ENCODE results near the gene CEACAM21. TPM values are rescaled to one million over a fixed set of nuclear protein-coding genes. Genes with fewer than 3 reads are reported as not detected.

Gene CEACAM21
- polyA plus RNA-seq, 3 donors, result 2.1 to 6.4 (median 4.1) TPM

DNA sequence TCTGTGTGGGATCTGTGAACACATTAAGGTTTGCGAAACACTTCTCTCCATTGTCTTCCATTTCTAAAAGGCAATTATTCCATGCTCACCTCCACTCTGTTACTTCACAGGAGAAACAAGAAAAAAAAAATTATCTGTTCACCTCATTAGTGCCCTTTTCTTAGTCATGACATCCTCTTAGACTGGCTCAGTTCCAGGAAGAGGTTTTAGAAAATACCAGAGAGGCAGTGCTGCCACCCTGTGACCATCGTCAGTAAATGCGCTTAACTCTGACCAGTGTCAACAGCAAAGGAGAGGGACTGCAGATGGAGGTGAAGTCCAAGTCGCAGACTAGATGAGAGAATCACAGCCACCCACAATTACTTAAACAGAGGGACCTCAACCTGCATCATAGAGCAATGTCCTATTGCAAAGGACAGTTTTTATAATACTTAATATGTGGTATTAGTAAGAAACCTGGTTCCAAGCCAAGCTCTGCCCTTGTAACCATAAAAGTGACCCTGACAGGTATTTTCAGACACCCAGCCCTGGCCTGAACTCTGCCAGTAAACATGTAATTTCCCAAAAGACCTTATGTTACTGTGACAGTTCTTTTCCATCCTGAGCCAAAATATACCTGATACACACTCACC, 19.4 kb downstream of the CEACAM21 start:
- no peaks in the 10 kb centered on the region for H3K79me2 ChIP-seq (ENCODE audit: insufficient read depth, low read length)
- Mint-ChIP-seq H3K4me3 (no peak overlapping the region), H3K36me3 (no peaks in the 10 kb centered on the region), H3K9me3 (peaks cover 0 to 1% (median 0%) of the 10 kb centered on the region in 7 donors), H3K27me3 (ENCODE audit: low read depth in 3 of 3) (peaks cover 8 to 17% (median 8%) of the 10 kb centered on the region in 3 donors), H3K27ac (no peak overlapping the region), H3K4me1 (peaks cover 27% of the 10 kb centered on the region)
- no peak overlapping the region for H2AFZ ChIP-seq (ENCODE audit: insufficient read depth, low read depth, low read length, poor library complexity, severe bottlenecking)
- H4K20me1 ChIP-seq (ENCODE audit: insufficient read depth, low read length), result no peaks in the 10 kb centered on the region
- H3K36me3 ChIP-seq (replicated peaks in 1 of 2; ENCODE audit: control insufficient read depth in 1 of 2, insufficient read depth in 2 of 2, low read length in 2 of 2), result no peaks in the 10 kb centered on the region
- intact Hi-C loops (cut with micrococcal nuclease), result no loop called here
- H3K4me1 ChIP-seq (ENCODE audit: control insufficient read depth in 1 of 2, insufficient read depth in 2 of 2, low read length in 2 of 2), result peaks cover 16 to 22% of the 10 kb centered on the region in 2 donors
- TF ChIP-seq, protein P1, sequence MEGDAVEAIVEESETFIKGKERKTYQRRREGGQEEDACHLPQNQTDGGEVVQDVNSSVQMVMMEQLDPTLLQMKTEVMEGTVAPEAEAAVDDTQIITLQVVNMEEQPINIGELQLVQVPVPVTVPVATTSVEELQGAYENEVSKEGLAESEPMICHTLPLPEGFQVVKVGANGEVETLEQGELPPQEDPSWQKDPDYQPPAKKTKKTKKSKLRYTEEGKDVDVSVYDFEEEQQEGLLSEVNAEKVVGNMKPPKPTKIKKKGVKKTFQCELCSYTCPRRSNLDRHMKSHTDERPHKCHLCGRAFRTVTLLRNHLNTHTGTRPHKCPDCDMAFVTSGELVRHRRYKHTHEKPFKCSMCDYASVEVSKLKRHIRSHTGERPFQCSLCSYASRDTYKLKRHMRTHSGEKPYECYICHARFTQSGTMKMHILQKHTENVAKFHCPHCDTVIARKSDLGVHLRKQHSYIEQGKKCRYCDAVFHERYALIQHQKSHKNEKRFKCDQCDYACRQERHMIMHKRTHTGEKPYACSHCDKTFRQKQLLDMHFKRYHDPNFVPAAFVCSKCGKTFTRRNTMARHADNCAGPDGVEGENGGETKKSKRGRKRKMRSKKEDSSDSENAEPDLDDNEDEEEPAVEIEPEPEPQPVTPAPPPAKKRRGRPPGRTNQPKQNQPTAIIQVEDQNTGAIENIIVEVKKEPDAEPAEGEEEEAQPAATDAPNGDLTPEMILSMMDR (IDR thresholded peaks at IDR 0.05), result peak; percentile 84
- H3K4me3 ChIP-seq (replicated peaks in 1 of 3; ENCODE audit: low read depth in 2 of 3, low read length in 3 of 3), result no peak overlapping the region
- no peak overlapping the region for H3K4me2 ChIP-seq (replicated peaks; ENCODE audit: extremely low read depth, low read length, poor library complexity, severe bottlenecking)
- H3K27me3 ChIP-seq (ENCODE audit: control insufficient read depth in 2 of 2, insufficient read depth in 2 of 2, low read length in 2 of 2), result no peaks in the 10 kb centered on the region
- H3K9ac ChIP-seq (ENCODE audit: insufficient read depth, low read length, poor library complexity, severe bottlenecking), result no peak overlapping the region
- WGBS (ENCODE audit: insufficient coverage), result no CpG with 5 or more reads among the region's 4 CpGs
- no peak overlapping the region for H3K27ac ChIP-seq (ENCODE audit: low read depth in 1 of 2, low read length in 2 of 2)
- no peaks in the 10 kb centered on the region for H3K9me3 ChIP-seq (replicated peaks in 1 of 2; ENCODE audit: control insufficient read depth in 1 of 2, insufficient read depth in 1 of 2, low read length in 2 of 2)
- DNase-seq, result peak; percentile 77 to 87 (median 85)

GRCh38 chr19:41595890-41596280, 19.9 kb downstream of the CEACAM21 start:
- peak overlapping the region in 1 of 2 donors; percentile 57 for H3K4me3 Mint-ChIP-seq
- peaks cover 0 to 1% (median 0%) of the 10 kb centered on the region in 7 donors for H3K9me3 Mint-ChIP-seq
- no peaks in the 10 kb centered on the region for H3K9me3 ChIP-seq (replicated peaks in 1 of 2; ENCODE audit: control insufficient read depth in 1 of 2, insufficient read depth in 1 of 2, low read length in 2 of 2)
- no peak overlapping the region for H3K4me3 ChIP-seq (replicated peaks in 1 of 3; ENCODE audit: low read depth in 2 of 3, low read length in 3 of 3)
- no peak overlapping the region for H2AFZ ChIP-seq (ENCODE audit: insufficient read depth, low read depth, low read length, poor library complexity, severe bottlenecking)
- H3K27me3 Mint-ChIP-seq (ENCODE audit: low read depth in 3 of 3), result peaks cover 8 to 17% (median 12%) of the 10 kb centered on the region in 3 donors
- TF ChIP-seq, protein P1 (IDR thresholded peaks at IDR 0.05), result no peak
- WGBS (ENCODE audit: insufficient coverage), result 56% methylated on average over 1 of the region's 3 CpGs
- H3K4me2 ChIP-seq (replicated peaks; ENCODE audit: extremely low read depth, low read length, poor library complexity, severe bottlenecking), result no peak overlapping the region
- intact Hi-C loops (cut with micrococcal nuclease), result no loop called here
- H4K20me1 ChIP-seq (ENCODE audit: insufficient read depth, low read length), result no peaks in the 10 kb centered on the region
- H3K36me3 ChIP-seq (replicated peaks in 1 of 2; ENCODE audit: control insufficient read depth in 1 of 2, insufficient read depth in 2 of 2, low read length in 2 of 2), result no peaks in the 10 kb centered on the region
- no peaks in the 10 kb centered on the region for H3K36me3 Mint-ChIP-seq
- no peak overlapping the region for H3K27ac ChIP-seq (ENCODE audit: low read depth in 1 of 2, low read length in 2 of 2)
- H3K79me2 ChIP-seq (ENCODE audit: insufficient read depth, low read length), result no peaks in the 10 kb centered on the region
- peaks cover 23% of the 10 kb centered on the region for H3K4me1 Mint-ChIP-seq
- H3K27me3 ChIP-seq (ENCODE audit: control insufficient read depth in 2 of 2, insufficient read depth in 2 of 2, low read length in 2 of 2), result no peaks in the 10 kb centered on the region
- DNase-seq, result no peak
- H3K4me1 ChIP-seq (ENCODE audit: control insufficient read depth in 1 of 2, insufficient read depth in 2 of 2, low read length in 2 of 2), result peaks cover 16 to 20% of the 10 kb centered on the region in 2 donors
- no peak overlapping the region for H3K27ac Mint-ChIP-seq
- H3K9ac ChIP-seq (ENCODE audit: insufficient read depth, low read length, poor library complexity, severe bottlenecking), result no peak overlapping the region
